Activated naive CD4-positive, alpha-beta T cell treated with anti-CD3 and anti-CD28 coated beads, Interleukin-2, amount 50 U/mL, for 24 hours (primary cell): ENCODE results near the gene PAFAH1B2.
"Not testable (repeated sequence)": the region's sequence is repeated elsewhere in the genome, so short reads cannot be mapped to it uniquely, and the experiment has no call there.

ENCODE experiments used
- H3K27ac Mint-ChIP-seq: one replicate; pipeline ENCODE4 v1.8.0; 2021; ENCODE audit warnings: mild to moderate bottlenecking, mixed read lengths
- H3K27me3 Mint-ChIP-seq: one replicate; pipeline ENCODE4 v1.8.0; 2021; ENCODE audit warnings: mixed read lengths
- H3K36me3 Mint-ChIP-seq: one replicate; pipeline ENCODE4 v1.8.0; 2021; ENCODE audit warnings: mixed read lengths
- H3K4me1 Mint-ChIP-seq: one replicate; pipeline ENCODE4 v1.8.0; 2021; ENCODE audit warnings: mixed read lengths
- H3K4me3 Mint-ChIP-seq: one replicate; pipeline ENCODE4 v1.8.0; 2021; ENCODE audit warnings: mild to moderate bottlenecking, mixed read lengths
- H3K9me3 Mint-ChIP-seq: one replicate; pipeline ENCODE4 v1.8.0; 2021; ENCODE audit warnings: mixed read lengths

Gene PAFAH1B2

DNA sequence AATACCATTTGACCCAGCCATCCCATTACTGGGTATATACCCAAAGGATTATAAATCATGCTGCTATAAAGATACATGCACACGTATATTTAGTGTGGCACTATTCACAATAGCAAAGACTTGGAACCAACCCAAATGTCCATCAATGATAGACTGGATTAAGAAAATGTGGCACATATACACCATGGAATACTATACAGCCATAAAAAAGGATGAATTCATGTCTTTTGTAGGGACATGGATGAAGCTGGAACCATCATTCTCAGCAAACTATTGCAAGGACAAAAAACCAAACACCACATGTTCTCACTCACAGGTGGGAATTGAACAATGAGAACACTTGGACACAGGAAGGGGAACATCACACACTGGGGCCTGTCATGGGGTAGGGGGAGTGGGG is 31.1 kb upstream of the PAFAH1B2 start:
- H3K4me3 Mint-ChIP-seq, H3K4me1 Mint-ChIP-seq, H3K27ac Mint-ChIP-seq, H3K36me3 Mint-ChIP-seq, H3K27me3 Mint-ChIP-seq, H3K9me3 Mint-ChIP-seq: not testable (repeated sequence)

DNA sequence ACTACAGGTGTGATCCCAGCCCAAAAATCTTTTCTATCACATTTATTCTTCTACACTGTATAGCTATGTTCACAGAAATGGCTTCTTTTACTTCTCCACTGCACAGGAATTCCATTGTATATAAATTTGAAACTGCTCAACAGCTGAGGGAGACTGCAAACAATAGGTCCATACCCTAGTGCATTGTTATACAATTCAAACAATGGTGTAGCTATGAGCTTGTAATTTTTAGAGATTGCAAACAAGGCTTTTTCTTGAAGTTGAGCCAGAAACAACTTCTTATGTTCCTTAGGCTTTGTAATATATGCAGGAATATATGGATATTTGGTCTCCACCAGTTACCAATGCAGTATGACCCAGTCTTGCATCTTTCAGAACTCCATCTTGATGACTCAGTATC is 26.4 kb upstream of the PAFAH1B2 start:
- H3K27ac Mint-ChIP-seq = no peak overlapping the region
- no peaks in the 10 kb centered on the region for H3K27me3 Mint-ChIP-seq

DNA sequence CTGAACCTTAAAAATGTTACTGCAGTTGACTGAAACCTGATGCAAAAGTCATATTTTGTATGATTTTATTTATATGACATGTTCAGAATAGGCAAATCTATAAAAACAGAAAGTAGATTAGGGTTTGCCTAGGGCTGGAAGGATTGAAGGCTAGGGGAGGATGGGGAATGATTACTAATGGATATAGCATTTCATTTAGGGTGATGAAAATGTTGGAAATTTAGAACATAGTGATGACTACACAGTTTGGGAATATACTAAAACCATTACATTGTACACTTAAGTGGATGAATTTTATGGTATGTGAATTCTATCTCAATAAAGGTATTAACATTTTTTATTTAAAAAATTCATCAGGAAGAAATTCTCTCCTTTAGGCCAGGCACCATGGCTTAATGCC is 22.9 kb upstream of the PAFAH1B2 start:
- no peak overlapping the region for H3K4me3 Mint-ChIP-seq
- no peaks in the 10 kb centered on the region for H3K36me3 Mint-ChIP-seq
- H3K4me1 Mint-ChIP-seq = no peaks in the 10 kb centered on the region
- no peaks in the 10 kb centered on the region for H3K9me3 Mint-ChIP-seq
- H3K27me3 Mint-ChIP-seq = peaks cover 1% of the 10 kb centered on the region
- no peak overlapping the region for H3K27ac Mint-ChIP-seq

More for the DNA sequence above, 26.4 kb upstream of the PAFAH1B2 start:
- no peak overlapping the region for H3K4me3 Mint-ChIP-seq
- H3K36me3 Mint-ChIP-seq = no peaks in the 10 kb centered on the region
- H3K4me1 Mint-ChIP-seq = no peaks in the 10 kb centered on the region
- no peaks in the 10 kb centered on the region for H3K9me3 Mint-ChIP-seq

DNA sequence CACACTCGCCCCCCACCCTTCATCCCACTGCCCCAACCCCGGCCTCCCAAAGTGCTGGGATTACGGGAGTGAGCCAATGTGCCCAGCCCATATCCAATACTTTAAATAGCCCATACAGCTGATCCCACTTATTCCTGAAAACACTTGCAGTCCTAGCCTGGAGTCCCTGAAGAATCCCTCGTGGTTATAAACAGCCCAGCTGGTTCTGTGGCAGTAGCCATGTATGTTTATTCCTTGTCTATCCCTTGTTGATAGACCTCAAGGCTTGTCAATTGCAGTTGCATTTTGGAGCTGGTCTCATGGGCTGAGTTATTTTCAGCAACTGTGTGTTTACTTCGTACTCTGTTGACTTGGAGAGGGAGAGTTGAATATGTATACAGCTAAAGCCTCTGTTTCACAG is 21.5 kb upstream of the PAFAH1B2 start:
- Mint-ChIP-seq H3K9me3 (no peaks in the 10 kb centered on the region), H3K27ac (no peak overlapping the region), H3K4me1 (no peaks in the 10 kb centered on the region), H3K27me3 (peaks cover 1% of the 10 kb centered on the region), H3K36me3 (no peaks in the 10 kb centered on the region), H3K4me3 (no peak overlapping the region)

DNA sequence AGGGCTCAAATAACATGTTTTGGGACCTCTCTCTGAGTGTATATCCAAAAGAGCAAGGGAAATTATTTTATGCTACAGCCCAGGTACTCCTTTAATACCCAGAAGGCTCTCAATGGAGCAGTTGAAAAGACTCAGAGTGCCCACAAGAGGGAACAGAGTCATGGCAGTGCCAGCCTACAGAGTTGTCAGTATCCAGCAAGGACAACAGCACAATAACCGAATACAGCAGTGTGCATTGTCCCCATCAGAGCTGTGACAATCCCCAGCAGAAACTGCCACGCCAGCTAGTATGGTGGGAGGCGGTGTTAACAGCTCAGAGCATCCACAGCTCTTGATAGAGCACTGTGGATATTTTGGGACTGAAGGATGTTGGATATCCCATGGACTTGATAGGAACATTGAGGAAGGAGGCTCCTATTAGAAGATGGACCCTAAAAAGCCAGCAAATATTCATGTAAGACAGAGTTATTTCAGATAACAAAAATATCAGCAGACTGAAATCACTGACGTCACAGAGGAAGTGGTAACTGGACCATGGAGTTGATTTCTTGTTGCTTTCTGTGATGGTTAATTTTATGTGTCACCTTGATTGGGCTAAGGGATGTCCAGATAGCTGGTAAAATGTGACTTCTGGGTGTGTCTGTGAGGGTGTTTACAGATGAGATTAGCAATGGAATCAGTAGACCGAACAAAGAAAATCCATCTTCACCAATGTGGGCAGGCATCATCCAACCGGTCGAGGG is 17.7 kb upstream of the PAFAH1B2 start:
- no peaks in the 10 kb centered on the region for H3K4me1 Mint-ChIP-seq
- H3K4me3 Mint-ChIP-seq = no peak overlapping the region
- peaks cover 1% of the 10 kb centered on the region for H3K27me3 Mint-ChIP-seq
- H3K27ac Mint-ChIP-seq = no peak overlapping the region
- no peaks in the 10 kb centered on the region for H3K9me3 Mint-ChIP-seq
- H3K36me3 Mint-ChIP-seq = no peaks in the 10 kb centered on the region

DNA sequence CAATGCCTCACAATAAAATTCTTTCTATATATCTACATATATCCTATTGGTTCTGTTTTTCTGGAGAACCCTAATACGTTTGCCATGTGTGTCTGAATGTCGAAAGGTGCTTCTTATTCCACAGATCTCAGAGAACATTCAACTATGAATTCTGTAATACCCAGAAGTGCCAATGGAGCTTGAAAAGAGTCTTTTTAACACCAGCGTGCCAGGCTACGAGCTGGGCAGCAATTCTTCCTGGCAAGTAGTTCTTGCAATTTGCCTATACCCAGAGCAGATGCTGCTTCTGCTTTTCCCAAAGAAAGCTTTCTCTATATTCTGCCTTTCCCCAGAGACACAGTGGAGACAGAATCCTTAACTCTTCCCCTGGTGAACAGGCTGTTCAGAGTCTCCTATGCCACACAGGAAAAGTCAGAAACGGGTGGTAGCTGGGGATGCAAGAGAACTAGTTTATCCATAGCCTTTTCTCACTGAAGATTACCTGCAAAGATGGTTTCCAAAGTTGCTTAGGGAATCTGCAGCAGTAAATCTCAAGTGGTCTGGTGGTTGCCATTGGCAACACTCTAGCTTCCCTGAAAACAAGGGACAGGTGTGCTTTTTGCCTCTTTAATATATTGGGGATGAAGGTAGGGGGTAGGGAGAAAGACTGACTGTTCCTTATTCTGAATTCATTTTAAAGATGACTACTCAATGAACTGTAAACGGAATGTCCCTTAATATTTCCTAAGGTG is 16.8 kb upstream of the PAFAH1B2 start:
- no peaks in the 10 kb centered on the region for H3K9me3 Mint-ChIP-seq
- H3K27ac Mint-ChIP-seq = no peak overlapping the region
- H3K27me3 Mint-ChIP-seq = peaks cover 1% of the 10 kb centered on the region
- H3K4me3 Mint-ChIP-seq = no peak overlapping the region
- no peaks in the 10 kb centered on the region for H3K36me3 Mint-ChIP-seq
- no peaks in the 10 kb centered on the region for H3K4me1 Mint-ChIP-seq

DNA sequence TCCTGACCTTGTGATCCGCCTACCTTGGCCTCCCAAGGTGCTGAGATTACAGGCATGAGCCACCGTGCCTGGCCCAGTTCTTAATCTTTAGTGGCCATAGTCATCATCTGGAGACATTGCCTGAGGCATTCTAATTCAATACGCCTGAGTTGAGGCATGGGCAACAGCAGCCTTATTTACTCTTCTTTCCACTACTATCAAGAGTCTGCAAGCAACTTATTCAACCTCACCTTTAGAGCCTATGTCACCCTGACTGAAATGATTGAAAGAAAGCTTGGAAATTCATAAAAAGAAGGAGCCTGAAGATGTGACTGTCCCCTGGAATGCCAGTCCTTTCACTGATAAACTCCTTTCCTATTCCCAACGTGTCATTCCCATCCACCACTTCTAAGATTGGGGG is 15.8 kb upstream of the PAFAH1B2 start:
- Mint-ChIP-seq H3K36me3 (no peaks in the 10 kb centered on the region), H3K4me1 (no peaks in the 10 kb centered on the region), H3K4me3 (no peak overlapping the region), H3K27ac (no peak overlapping the region), H3K9me3 (no peaks in the 10 kb centered on the region), H3K27me3 (peaks cover 1% of the 10 kb centered on the region)

DNA sequence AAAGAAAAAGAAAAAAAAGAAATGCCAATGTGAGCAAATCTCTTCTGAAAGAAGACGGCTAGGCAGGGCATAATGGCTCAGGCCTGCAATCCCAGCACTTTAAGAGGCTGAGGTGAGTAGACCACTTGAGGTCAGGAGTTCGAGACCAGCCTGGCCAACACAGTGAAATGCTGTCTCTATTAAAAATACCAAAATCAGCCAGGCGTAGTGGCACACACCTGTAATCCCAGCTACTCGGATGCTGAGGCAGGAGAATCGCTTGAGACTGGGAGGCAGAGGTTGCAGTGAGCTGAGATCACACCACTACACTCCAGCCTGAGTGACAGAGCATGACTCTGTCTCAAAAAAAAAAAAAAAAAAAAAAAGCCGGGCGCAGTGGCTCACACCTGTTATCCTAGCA is 13.7 kb upstream of the PAFAH1B2 start:
- not testable (repeated sequence) for H3K27ac Mint-ChIP-seq, H3K36me3 Mint-ChIP-seq, H3K27me3 Mint-ChIP-seq, H3K4me1 Mint-ChIP-seq, H3K4me3 Mint-ChIP-seq, H3K9me3 Mint-ChIP-seq

DNA sequence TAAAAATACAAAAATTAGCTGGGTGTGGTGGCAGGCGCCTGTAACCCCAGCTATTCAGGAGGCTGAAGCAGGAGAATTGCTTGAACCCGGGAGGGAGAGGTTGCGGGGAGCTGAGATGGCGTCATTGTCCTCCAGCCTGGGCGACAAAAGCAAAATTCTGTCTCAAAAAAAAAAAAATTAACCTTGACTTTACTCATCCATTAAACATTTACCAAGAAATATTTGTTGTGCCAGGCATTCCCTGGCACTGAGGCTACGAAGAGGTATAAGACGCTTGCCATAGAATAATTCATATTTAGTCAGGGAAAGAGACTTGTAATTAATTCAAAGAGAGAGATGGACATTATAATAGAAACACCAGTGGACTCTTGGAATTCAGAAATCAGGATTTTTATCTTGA is 13.2 kb upstream of the PAFAH1B2 start:
- Mint-ChIP-seq H3K27me3 (no peaks in the 10 kb centered on the region), H3K4me3 (no peak overlapping the region), H3K9me3 (no peaks in the 10 kb centered on the region), H3K36me3 (no peaks in the 10 kb centered on the region), H3K4me1 (no peaks in the 10 kb centered on the region), H3K27ac (no peak overlapping the region)

DNA sequence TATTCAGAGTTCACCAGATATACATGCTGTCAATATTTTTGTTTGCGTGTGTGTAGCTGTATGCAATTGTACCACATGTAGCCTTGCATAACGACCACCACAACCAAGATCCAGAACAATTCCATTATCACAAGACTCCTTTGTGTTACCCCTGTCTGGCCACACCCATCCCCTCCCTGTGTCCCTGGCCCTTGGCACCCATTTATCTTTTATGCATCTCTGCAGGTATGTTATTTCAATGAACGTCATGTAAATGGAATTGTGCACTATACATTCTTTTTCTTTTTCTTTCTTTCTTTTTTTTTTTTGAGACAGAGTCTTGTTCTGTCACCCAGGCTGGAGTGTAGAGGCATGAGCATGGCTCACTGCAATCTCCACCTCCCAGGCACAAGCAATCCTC is 9.7 kb upstream of the PAFAH1B2 start:
- H3K4me1 Mint-ChIP-seq = no peaks in the 10 kb centered on the region
- H3K4me3 Mint-ChIP-seq = no peak overlapping the region
- no peaks in the 10 kb centered on the region for H3K36me3 Mint-ChIP-seq

DNA sequence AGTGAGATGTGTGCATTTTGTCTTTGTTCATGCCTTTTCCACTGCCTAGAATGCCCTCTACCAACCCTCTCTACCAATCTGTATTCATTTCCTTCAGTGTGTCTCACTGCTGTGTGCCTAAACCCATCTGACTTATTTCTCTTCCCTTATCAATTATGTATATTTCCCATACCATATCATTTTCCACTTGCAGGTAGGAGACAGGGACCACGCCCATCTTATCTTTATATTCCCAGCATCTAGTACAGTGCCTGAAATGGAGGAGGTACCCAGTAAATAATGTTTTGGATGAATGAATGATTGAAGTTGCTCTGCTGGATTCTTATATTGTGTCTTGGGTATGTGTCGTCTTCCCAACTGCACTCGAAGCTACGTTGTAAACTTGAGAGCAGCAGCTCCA is 9.1 kb upstream of the PAFAH1B2 start:
- H3K9me3 Mint-ChIP-seq, H3K27me3 Mint-ChIP-seq, H3K27ac Mint-ChIP-seq, H3K36me3 Mint-ChIP-seq, H3K4me3 Mint-ChIP-seq, H3K4me1 Mint-ChIP-seq: not testable (repeated sequence)

More for the DNA sequence above, 9.7 kb upstream of the PAFAH1B2 start:
- no peaks in the 10 kb centered on the region for H3K27me3 Mint-ChIP-seq
- H3K9me3 Mint-ChIP-seq = no peaks in the 10 kb centered on the region
- H3K27ac Mint-ChIP-seq = no peak overlapping the region

DNA sequence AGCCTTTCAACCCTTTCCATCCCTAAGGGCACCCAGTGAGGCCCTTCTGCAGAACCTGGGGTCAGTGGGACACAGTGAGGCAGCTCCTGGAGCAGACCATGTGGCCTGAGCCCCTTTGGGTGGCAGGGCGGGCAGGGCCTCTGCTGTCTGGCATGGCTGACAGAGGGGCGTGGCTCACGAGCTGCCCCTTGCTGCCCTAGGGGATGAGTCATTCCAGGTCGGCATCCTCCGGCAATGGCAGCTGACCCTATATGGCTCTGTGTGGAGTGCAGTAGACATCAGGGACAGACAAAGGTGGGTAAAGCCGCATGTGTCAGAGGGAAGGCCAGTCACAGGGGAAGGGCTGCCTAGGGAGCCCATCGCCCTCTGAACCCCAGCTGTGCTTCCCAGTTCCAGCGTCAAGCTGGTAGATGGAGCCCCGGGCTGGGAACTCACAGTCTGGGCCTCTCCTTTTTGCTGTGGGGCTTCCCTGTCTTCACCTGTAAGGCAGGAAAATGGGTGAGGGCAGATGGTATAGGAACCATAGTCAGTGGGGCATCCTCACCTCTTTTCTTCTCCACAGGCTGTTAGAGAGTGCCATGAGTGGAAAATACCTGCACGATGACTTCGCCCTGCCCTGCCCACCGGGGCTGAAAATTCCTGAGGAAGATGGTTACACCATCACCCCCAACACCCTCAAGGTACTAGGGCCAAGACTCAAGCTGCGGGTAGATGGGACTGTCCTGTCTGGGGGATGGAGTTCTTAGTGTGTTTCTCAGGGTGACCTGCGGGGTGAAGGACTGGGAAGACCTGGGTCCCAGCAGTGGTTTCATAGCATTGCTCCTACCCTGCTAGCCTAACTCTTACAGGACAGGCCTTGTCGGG is 6.6 kb upstream of the PAFAH1B2 start:
- H3K27me3 Mint-ChIP-seq, H3K36me3 Mint-ChIP-seq, H3K4me3 Mint-ChIP-seq, H3K4me1 Mint-ChIP-seq, H3K27ac Mint-ChIP-seq, H3K9me3 Mint-ChIP-seq: not testable (repeated sequence)

DNA sequence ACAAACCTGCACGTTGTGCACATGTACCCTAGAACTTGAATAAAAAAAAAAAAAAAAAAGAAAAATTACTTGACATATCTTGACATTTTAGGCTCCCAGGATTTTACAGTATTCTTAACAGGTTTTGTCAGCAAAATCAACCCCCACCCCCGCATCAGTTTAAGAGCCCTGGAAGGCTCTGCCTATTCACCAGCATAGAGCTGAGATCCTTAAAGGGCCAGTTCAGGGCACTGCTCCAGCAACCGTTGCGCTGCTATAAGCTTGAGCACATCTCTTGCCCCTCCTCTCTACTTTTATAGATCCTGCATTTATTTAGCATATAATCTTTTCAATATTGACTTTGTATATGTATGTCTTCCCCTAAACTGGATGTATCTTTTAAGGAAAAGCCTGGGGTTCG is 697 bp upstream of the PAFAH1B2 start:
- Mint-ChIP-seq H3K9me3 (no peaks in the 10 kb centered on the region), H3K4me3 (peak overlapping the region; percentile 94), H3K36me3 (peaks cover 2% of the 10 kb centered on the region), H3K27ac (peak overlapping the region; percentile 92), H3K27me3 (no peaks in the 10 kb centered on the region), H3K4me1 (peaks cover 41% of the 10 kb centered on the region)

DNA sequence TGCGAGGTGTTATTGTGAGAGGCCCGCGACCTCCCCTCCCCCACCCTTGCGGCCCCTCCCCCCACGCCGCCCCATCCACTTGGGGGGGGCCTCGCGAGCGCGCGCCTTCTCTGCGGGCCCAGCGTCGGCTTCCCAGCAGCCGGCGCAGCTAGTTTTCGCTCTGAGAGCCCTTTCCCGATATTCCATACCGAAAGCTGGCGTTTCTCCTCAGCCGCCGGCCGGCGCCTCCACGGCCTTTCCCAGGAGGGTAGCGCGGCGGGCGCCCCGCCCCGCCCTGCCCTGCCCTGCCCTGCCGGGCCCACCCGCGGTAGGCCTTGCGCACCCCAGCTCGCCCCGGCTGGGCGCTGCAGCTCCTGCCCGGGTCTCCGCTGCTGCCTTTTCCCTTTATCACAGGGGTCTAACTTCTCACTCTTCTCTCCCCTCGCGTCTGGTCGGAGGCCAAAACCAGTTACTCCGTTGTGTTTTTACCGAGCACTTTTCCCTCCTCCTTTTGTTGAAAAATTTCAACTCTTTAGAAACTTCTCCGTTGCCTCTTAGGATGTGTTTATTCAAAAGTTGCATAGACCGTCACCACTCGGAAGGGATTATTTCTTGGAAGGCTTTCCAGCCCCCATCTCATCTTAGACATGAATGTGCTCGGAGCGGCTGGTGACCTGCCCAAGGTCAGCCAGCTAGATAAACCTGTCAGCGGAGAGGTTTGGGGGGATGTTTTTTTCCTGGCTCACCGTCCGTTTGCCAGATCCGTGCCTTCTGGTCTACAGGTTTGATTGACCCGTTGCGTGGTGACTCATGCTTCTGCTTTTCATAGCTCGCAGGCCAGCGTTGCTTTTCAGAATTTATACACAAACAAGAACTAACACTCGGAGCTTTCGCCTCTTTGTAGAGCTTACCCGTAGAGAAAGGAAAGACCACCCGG is 648 bp downstream of the PAFAH1B2 start:
- Mint-ChIP-seq H3K36me3 (peaks cover 2% of the 10 kb centered on the region), H3K9me3 (no peaks in the 10 kb centered on the region), H3K27ac (peak overlapping the region; percentile 94), H3K4me1 (peaks cover 43% of the 10 kb centered on the region), H3K27me3 (no peaks in the 10 kb centered on the region), H3K4me3 (peak overlapping the region; percentile 100)

DNA sequence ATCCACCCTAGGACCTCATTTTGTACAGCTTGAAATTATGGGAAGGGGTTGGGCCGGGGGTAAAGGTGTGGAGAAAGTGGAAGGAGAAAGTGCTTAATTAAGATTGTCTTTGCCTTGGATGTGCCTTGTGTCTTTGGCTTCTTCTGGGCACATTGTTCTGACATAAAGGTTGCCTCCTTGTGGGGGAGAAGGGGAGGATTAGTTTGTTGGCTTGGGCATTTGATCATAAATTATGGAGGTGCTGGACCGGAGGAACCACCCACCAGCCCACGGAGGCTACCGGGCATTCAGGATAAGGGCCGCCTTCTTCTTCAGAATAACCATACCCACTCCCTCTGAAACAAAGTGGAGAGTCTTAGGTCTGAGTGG is 1.3 kb downstream of the PAFAH1B2 start:
- no peaks in the 10 kb centered on the region for H3K27me3 Mint-ChIP-seq
- H3K27ac Mint-ChIP-seq = peak overlapping the region; percentile 94
- peak overlapping the region; percentile 100 for H3K4me3 Mint-ChIP-seq
- H3K36me3 Mint-ChIP-seq = peaks cover 2% of the 10 kb centered on the region
- peaks cover 47% of the 10 kb centered on the region for H3K4me1 Mint-ChIP-seq
- no peaks in the 10 kb centered on the region for H3K9me3 Mint-ChIP-seq
